22Rv1 (cell line): ENCODE measurements around the gene MRPL18.

ENCODE experiments used
- ZFX ChIP-seq: fragments of 450-650 bp; IDR thresholded peaks from 2 replicates; pipeline ENCODE4 v1.6.1; 2017; ENCODE audit warnings: antibody characterized with exemption, borderline replicate concordance
- TF ChIP-seq, protein P1 (sequence below): fragments of 450-650 bp; IDR thresholded peaks from 2 replicates; pipeline ENCODE4 v1.5.1; 2017; ENCODE audit warnings: mild to moderate bottlenecking

- TF ChIP-seq, protein P1, sequence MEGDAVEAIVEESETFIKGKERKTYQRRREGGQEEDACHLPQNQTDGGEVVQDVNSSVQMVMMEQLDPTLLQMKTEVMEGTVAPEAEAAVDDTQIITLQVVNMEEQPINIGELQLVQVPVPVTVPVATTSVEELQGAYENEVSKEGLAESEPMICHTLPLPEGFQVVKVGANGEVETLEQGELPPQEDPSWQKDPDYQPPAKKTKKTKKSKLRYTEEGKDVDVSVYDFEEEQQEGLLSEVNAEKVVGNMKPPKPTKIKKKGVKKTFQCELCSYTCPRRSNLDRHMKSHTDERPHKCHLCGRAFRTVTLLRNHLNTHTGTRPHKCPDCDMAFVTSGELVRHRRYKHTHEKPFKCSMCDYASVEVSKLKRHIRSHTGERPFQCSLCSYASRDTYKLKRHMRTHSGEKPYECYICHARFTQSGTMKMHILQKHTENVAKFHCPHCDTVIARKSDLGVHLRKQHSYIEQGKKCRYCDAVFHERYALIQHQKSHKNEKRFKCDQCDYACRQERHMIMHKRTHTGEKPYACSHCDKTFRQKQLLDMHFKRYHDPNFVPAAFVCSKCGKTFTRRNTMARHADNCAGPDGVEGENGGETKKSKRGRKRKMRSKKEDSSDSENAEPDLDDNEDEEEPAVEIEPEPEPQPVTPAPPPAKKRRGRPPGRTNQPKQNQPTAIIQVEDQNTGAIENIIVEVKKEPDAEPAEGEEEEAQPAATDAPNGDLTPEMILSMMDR, result no peak
- no peak for TF ChIP-seq ZFX
These were observed 35.7 kb downstream of the MRPL18 start for GRCh38 chr6:159826004-159826403.
